Muscle layer of colon (tissue), 2 donors: ENCODE results near the gene UNCX.

Experiments used
- H3K27ac ChIP-seq: one replicate; pipeline ENCODE4 v1.7.0; 2013; ENCODE audit warnings: low read depth, mild to moderate bottlenecking, low read length, moderate library complexity
- H3K27me3 ChIP-seq, 2 donors: one replicate each; pipeline ENCODE4 v1.7.0; 2013; ENCODE audit warnings: low read length in 2 of 2, mild to moderate bottlenecking in 2 of 2; ENCODE audit not compliant: insufficient read depth in 2 of 2, control insufficient read depth in 1 of 2
- H3K36me3 ChIP-seq: one replicate; pipeline ENCODE4 v1.7.0; 2013; ENCODE audit warnings: mild to moderate bottlenecking, low read length; ENCODE audit not compliant: insufficient read depth
- H3K4me1 ChIP-seq: one replicate; pipeline ENCODE4 v1.7.0; 2013; ENCODE audit warnings: mild to moderate bottlenecking, low read length; ENCODE audit not compliant: insufficient read depth
- H3K4me3 ChIP-seq, 2 donors: one replicate each; pipeline ENCODE4 v1.7.0; 2013; ENCODE audit warnings: low read length in 2 of 2, low read depth in 1 of 2, mild to moderate bottlenecking in 1 of 2, moderate library complexity in 1 of 2
- H3K9ac ChIP-seq: one replicate; pipeline ENCODE4 v1.7.0; 2013; ENCODE audit warnings: low read length
- H3K9me3 ChIP-seq: one replicate; pipeline ENCODE4 v1.7.0; 2013; ENCODE audit warnings: mild to moderate bottlenecking, low read length
- donor health status: abdominal sarcoma.
- donor health status: Adenocarcinoma of cecum.

Gene UNCX

DNA sequence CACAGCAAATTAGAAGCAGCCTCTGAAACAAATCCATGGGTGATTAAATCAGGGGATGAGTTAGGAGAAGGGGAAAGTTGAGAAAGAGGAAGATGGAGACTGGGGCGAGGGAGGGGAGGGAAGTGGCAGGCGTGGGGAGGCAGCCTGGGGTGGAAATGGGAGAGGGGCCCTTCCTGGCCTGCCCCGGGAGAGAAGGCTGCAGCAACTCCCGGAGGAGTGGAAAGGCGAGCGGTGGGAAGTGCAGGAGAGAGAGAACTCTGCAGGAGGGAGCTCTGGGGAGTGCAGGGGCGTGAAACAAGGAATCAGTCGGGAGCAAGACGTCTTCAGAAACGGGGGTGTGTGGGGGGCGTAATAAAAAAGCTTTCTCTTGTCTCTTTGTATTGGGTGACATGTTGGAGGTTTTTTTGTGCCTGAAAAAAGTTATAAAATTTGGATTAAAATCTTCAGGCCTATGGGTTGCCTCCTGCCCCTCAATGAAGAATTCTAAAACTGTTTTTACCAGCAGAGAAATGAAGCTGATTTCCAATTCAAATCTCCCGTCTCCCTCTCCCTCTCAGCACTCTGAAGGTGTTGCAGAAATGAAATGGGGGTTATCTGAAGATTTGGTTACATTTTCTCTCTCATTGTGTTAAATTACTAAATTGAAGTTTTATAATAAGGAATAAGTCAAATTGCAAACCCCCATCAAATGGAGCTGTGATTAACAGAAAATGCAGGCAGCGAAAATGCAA, 4.7 kb upstream of the UNCX start:
- Histone ChIP-seq H3K36me3 (no peaks in the 10 kb centered on the region), H3K27ac (no peak overlapping the region), H3K4me1 (no peaks in the 10 kb centered on the region), H3K9me3 (no peaks in the 10 kb centered on the region), H3K9ac (no peak overlapping the region), H3K4me3 (no peak overlapping the region), H3K27me3 (peaks cover 75 to 90% of the 10 kb centered on the region in 2 donors)

DNA sequence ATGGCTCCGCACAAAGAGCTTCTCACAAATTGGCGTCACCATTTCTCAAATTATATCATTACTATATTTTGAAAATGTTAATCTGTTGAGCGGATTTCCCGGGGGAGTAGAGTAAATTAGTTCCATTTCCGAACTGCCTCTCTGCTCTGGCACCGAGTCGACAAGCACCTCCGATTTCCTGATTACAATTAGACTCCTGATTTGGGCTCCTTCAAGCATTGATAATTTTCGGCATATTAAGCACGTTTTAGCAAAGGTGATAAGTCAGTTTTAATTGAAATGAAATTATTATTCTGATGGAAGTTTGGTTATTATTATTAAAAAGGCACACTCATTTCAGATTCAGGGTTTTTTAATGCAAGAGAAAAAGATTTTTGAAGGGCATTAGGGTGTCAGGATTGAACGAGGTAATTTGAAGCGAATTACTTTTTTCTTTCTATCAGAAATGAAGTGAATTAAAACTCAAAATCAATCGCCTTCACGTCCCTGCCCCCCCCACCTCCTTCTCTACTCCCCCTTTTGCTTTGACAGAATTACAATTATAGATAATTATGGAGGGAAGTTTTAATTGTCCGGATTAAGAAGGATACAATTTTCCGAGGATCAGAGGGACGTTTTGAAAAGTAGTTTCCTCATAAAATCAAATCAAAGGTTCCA, 4.0 kb upstream of the UNCX start:
- peaks cover 71 to 90% of the 10 kb centered on the region in 2 donors for H3K27me3 ChIP-seq
- H3K36me3 ChIP-seq = no peaks in the 10 kb centered on the region
- H3K9me3 ChIP-seq = no peaks in the 10 kb centered on the region
- no peaks in the 10 kb centered on the region for H3K4me1 ChIP-seq
- no peak overlapping the region for H3K27ac ChIP-seq
- H3K4me3 ChIP-seq = no peak overlapping the region
- no peak overlapping the region for H3K9ac ChIP-seq

DNA sequence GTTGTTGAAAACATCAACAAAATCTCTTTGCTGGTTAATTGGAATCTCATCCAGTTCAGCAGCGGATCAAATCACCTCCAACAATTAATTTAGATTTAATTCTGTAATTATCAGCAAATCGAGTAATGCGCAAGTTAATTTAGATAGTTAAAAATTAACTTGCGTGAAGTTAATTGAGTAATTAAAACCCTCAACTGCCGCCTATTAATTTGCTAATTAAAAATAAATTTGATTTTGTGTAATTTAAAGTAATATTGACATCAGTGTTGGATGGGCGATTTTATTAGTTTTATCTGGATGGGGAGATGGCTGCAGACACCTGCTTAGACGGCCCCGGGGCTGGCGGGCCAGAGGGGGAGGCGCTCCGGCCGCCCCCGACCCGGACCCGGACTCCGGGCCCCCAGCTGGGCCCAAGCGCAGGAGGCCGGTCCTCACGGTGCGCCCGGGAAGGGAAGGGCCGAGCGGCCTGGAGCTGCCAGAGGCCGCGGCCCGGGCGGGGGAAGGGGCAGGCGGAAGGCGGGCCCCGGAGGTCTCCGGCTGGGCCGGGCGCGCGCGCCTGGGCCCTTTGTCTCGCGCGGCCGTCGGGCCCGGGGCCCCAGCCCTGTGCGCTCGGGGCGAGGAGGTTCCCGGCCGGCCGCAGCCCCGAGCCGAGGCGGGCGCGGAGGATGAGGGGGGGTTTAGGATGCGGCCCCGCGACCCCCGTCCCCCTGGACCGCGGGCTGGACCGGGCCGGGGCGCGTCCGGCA, 3.3 kb upstream of the UNCX start:
- H3K4me3 ChIP-seq = no peak overlapping the region
- H3K9ac ChIP-seq = no peak overlapping the region
- no peak overlapping the region for H3K27ac ChIP-seq
- no peaks in the 10 kb centered on the region for H3K9me3 ChIP-seq
- no peaks in the 10 kb centered on the region for H3K4me1 ChIP-seq
- H3K36me3 ChIP-seq = no peaks in the 10 kb centered on the region
- peaks cover 74 to 90% of the 10 kb centered on the region in 2 donors for H3K27me3 ChIP-seq

DNA sequence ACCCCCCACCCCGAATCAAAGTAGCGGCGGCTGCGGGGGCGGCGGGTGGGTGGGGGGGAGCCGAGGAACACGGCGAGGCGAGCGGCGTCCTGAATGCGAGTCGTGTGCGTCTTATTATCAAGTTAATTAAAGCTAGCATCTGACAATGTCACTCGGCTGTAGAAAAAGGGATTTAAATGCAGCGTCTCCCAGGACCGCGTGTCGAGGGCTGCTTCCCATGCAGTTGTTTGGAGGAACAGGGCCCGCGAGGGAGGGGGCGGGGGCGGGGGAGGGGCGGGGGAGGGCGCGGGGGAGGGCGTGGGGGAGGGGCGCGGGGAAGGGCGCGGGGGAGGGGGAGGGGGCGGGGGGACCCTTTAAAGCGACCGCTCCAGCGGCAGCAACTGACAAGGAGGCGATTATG, 2.7 kb upstream of the UNCX start:
- Histone ChIP-seq H3K27me3 (peaks cover 75 to 90% of the 10 kb centered on the region in 2 donors), H3K4me3 (no peak overlapping the region), H3K27ac (no peak overlapping the region), H3K9ac (no peak overlapping the region), H3K4me1 (no peaks in the 10 kb centered on the region), H3K36me3 (no peaks in the 10 kb centered on the region), H3K9me3 (no peaks in the 10 kb centered on the region)

DNA sequence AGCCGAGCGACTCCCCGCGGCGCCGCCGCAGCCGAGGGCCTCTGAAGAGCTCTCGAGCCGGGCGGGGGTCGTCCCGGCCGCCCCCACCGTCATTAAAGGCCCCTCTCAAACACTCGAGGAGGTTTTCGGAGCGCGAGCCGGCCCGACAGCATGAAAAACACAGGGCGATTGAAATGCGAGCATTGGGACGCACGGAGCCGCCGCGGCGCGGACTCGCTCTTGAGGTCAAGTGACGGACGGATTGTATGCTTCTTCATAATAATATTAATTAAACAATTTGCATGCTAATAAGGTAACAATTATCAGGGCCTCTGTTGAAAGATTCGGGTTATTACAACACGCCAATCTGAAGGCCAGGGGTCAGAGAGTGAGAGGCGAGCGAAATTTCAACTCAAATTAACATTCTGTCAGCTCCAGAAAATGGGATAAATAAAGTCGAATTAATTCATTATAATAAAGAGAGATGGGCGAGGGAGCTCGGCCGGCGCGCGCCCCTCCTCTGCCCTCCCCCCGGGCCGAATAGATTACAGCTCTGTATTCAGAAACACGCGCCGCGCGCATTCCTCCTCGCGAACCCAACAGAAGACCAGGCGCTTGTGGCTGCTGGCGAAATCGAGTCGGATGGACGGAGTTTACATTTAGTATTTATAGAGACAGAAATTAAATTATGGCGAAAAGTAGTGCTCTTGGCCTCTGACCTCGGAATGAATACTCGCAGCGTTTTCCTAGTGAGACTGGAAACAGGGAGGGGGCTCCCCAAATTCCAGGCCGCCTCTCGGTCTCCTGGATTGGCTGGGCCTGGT, 2.1 kb upstream of the UNCX start:
- Histone ChIP-seq H3K4me1 (no peaks in the 10 kb centered on the region), H3K27me3 (peaks cover 75 to 90% of the 10 kb centered on the region in 2 donors)

DNA sequence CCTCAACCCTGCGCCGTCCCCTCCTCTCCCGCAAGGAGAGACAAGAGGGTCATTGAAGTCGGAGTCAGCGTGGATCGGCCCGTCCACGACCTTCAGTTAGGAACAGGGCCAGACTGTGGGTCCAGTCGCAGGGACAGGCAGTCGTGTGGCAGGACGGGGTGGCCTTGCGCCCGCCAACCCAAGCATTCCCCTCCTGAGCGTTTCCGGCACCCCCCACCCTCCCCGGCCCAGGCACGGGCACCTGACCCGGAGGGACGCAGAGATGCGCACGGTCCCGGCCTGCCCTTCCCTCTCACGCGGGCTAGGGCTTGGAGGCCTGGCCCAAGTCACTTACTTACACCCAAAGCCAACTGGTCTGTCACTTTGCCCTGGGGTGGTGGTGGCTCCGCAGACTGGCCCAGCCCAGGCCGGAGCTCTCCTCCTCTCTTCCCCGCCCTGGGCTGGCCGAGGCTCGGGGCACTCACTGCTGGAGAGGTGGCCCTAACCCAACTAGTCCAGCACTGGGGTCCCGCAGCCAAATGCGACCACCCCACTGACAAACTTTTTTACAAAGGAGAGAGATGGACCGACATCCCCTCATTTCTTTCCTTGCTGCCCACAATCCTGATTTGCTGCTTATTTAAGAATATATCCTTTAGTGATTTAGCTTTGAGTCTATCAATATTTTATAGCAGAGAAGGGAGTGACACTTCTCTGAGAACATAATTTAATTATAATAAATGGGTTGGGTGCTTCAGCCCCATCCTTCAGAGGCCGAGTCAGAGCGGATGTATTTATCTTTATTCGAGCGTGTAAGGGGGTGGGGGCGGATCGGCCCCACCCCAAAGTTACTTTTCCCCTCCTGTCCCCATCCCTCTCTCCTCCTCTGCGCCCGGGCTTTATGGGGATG, 1.2 kb upstream of the UNCX start:
- Histone ChIP-seq H3K27ac (no peak overlapping the region), H3K4me1 (no peaks in the 10 kb centered on the region), H3K9me3 (no peaks in the 10 kb centered on the region), H3K4me3 (no peak overlapping the region), H3K9ac (no peak overlapping the region), H3K27me3 (peaks cover 68 to 84% of the 10 kb centered on the region in 2 donors), H3K36me3 (no peaks in the 10 kb centered on the region)

More for the DNA sequence above, 2.1 kb upstream of the UNCX start:
- Histone ChIP-seq H3K9ac (no peak overlapping the region), H3K27ac (no peak overlapping the region), H3K4me3 (no peak overlapping the region), H3K36me3 (no peaks in the 10 kb centered on the region), H3K9me3 (no peaks in the 10 kb centered on the region)

DNA sequence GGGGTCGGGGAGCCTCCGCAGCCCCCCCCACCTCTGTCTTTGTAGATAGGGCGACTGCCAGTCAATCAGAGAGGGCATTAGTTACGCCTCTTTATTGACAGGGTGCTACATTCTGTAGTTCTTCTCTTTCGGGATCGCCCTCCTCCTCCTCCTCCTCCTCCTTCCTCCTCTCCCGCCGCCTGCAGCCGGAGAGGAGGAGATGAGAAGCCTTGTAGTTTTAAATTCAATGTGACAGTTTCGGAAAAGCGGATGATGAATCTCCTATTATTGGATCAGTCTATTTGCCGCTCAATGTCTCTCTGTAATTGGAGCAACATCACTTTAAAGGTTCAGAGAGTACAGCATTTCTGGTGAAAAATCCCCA, 587 bp upstream of the UNCX start:
- H3K27me3 ChIP-seq = peaks cover 64 to 80% of the 10 kb centered on the region in 2 donors
- no peaks in the 10 kb centered on the region for H3K9me3 ChIP-seq
- H3K4me3 ChIP-seq = no peak overlapping the region
- no peaks in the 10 kb centered on the region for H3K4me1 ChIP-seq
- no peaks in the 10 kb centered on the region for H3K36me3 ChIP-seq
- H3K9ac ChIP-seq = no peak overlapping the region
- H3K27ac ChIP-seq = no peak overlapping the region

DNA sequence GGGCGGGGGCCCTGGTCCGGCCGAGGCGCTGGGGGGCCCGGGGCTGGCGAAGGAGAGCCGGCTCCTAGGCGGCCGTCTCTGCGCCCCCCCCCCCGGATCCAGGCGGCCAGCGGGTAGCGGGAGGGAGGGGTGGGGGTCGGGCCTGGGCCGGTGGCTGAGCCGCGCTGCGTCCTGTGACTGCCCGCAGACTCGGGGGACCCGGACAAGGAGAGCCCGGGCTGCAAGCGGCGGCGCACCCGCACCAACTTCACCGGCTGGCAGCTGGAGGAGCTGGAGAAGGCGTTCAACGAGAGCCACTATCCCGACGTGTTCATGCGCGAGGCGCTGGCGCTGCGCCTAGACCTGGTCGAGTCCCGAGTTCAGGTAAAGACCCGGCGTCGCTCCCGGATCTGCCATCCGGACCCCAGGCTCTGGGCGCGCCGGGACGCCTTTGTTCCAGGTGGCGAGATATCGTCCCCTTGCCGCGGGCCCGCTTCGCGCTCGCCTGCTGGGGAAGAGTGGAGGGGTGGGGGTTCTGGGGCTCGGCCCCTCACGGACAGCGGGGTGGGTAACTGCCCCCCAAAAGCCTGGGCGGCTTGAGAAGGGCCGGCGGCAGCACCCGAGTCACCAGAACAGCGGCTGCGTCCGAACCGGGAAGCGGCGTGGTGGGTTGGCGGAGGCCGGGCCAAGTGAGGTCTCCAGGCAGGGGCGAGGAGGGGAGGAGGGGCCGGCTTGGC, 819 bp downstream of the UNCX start:
- H3K9me3 ChIP-seq = no peaks in the 10 kb centered on the region
- H3K4me1 ChIP-seq = no peaks in the 10 kb centered on the region
- H3K27me3 ChIP-seq = peaks cover 60 to 79% of the 10 kb centered on the region in 2 donors
- H3K36me3 ChIP-seq = no peaks in the 10 kb centered on the region
- no peak overlapping the region for H3K4me3 ChIP-seq
- H3K9ac ChIP-seq = no peak overlapping the region
- H3K27ac ChIP-seq = no peak overlapping the region

DNA sequence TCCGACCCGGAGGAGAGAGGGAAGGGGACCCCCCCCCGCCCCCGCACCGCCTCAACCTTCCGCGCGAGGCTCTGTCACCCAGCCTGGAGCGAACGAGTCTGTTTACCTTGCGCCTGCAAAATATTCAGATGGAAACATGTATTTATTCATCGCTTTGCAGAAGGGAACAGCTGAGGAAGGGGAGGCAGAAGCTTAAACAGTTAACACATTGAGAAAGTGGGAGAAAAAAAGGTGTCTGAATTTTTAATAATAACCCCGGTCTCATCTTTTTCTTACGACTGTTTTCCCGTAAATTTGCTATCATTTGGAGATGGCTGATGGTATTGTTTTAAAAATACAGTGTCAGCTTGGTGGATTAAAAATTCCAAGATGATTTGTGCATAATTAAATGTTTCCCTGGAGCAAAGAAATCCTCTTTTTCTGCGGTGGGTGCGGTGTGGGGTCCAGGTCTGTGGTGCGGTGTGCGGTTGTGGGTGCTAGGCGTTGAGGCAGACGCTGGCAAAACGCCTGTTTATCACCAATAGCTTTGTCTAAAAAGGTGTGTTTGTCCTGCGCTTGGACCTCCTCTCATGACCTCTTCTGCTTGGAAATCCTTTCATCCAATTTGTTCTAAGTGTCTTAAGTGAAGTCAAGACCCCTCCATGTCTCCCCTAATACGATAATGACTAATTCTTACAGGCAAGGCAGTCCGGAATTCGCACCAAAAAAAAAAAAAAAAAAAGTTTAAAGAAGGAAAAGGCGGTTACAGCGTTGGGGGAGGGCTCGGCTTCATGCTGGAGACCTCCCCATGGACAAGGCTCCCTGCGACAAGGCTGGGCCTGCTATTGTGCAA, 1.6 kb downstream of the UNCX start:
- Histone ChIP-seq H3K27ac (no peak overlapping the region), H3K4me1 (no peaks in the 10 kb centered on the region), H3K9me3 (no peaks in the 10 kb centered on the region), H3K9ac (no peak overlapping the region), H3K36me3 (no peaks in the 10 kb centered on the region), H3K27me3 (peaks cover 60 to 79% of the 10 kb centered on the region in 2 donors), H3K4me3 (no peak overlapping the region)
